ENCODE measurements around the gene PRSS12.

The PRSS12 gene

DNA sequence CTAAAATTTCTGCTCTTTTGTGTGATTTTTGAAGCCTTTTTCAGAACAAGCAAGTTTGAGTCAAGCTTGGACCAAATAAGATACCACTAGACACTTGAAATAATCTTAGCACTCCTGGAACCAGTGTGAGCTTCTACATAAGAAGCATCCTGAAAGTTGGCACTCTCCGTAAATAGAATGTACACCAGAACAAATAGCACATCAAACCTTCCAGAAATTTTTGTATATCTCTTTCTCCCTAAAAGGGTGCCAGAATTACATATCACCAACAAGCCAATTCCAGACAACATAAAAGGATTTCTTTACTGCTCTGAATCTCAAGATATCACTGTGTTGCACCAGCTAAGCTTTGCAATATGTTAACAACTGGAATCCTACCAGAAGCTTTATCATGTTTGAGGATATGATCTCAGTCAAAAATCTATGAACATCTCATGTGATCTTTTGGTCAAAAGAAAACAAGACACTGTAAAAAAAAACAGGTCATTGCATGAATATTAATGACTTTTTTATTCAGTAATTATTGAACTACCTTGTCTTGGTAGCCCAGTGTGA, 117.2 kb downstream of the PRSS12 start:
- FAIRE-seq (no peak), DNase-seq (ENCODE audit: extremely low spot score, insufficient read length, low read depth) (no peak)
